Activated naive CD4-positive, alpha-beta T cell treated with anti-CD3 and anti-CD28 coated beads for 36 hours (primary cell): Measurements from ENCODE around the gene ARHGEF39. TPM values are rescaled to one million over a fixed set of nuclear protein-coding genes. Genes with fewer than 3 reads are reported as not detected.

Experiments
- CTCF ChIA-PET: fragments of 350-600 bp; sonication (Branson Sonifier 250); formaldehyde crosslinking; loops from one replicate; lab custom pipeline; 2021; ENCODE audit warnings: antibody characterized with exemption; lab: Charles Lee
- DNase-seq: peaks from one replicate; pipeline ENCODE4 v3.0.0-alpha.2; 2020
- H3K27ac Mint-ChIP-seq: one replicate; pipeline ENCODE4 v1.8.0; 2021; ENCODE audit warnings: mild to moderate bottlenecking, mixed read lengths
- H3K27me3 Mint-ChIP-seq: one replicate; pipeline ENCODE4 v1.8.0; 2021; ENCODE audit warnings: low read depth, mixed read lengths
- H3K36me3 Mint-ChIP-seq: one replicate; pipeline ENCODE4 v1.8.0; 2021; ENCODE audit warnings: low read depth, mixed read lengths
- H3K4me1 Mint-ChIP-seq: one replicate; pipeline ENCODE4 v1.8.0; 2021; ENCODE audit warnings: low read depth, mixed read lengths
- H3K4me3 Mint-ChIP-seq: one replicate; pipeline ENCODE4 v1.8.0; 2021; ENCODE audit warnings: mild to moderate bottlenecking, moderate library complexity, mixed read lengths
- H3K9me3 Mint-ChIP-seq: one replicate; pipeline ENCODE4 v1.8.0; 2021; ENCODE audit warnings: mixed read lengths
- intact Hi-C: fragments of 100-400 bp; cut with micrococcal nuclease; formaldehyde crosslinking; loops from one replicate; pipeline ENCODE4 v1.15.1; 2023
- total RNA-seq, 2 experiments: library from RNA; stranded (reverse); gene quantifications; one replicate each; pipeline ENCODE4 v1.2.3, GENCODE V29; 2021

The ARHGEF39 gene
- total RNA-seq, 2 experiments from 2014 or later: 28.9 to 30.4 TPM

- H3K36me3 Mint-ChIP-seq: peaks cover 24% of the 10 kb centered on the region
- peaks cover 57% of the 10 kb centered on the region for H3K4me1 Mint-ChIP-seq
- peaks cover 3% of the 10 kb centered on the region for H3K27me3 Mint-ChIP-seq
These were observed 8.0 kb downstream of the ARHGEF39 start for GRCh38 chr9:35656831-35657545.

GRCh38 chr9:35656348-35656747 lies 8.6 kb downstream of the ARHGEF39 start:
- CTCF ChIA-PET: interaction anchor here (0.6 to 11.0 kb wide), 7 partner anchors 8 to 90 kb away, joined by 3 to 149 read pairs (median 5); partner anchors contain the start of genes ARHGEF39 and SIT1
- peaks cover 1% of the 10 kb centered on the region for H3K9me3 Mint-ChIP-seq
- peaks cover 57% of the 10 kb centered on the region for H3K4me1 Mint-ChIP-seq
- no peak for DNase-seq
- peaks cover 20% of the 10 kb centered on the region for H3K36me3 Mint-ChIP-seq
- no peak overlapping the region for H3K27ac Mint-ChIP-seq
- H3K4me3 Mint-ChIP-seq: no peak overlapping the region
- peaks cover 3% of the 10 kb centered on the region for H3K27me3 Mint-ChIP-seq
- intact Hi-C loops: loop anchor here (10.0 kb wide), 1 partner anchor 828 kb away; no protein-coding TSS in a partner anchor

More at GRCh38 chr9:35656831-35657545, 8.0 kb downstream of the ARHGEF39 start:
- Mint-ChIP-seq H3K9me3 (peaks cover 1% of the 10 kb centered on the region), H3K4me3 (peak overlapping the region; percentile 84), H3K27ac (peak overlapping the region; percentile 94)
- CTCF ChIA-PET: interaction anchor here (1.2 to 11.0 kb wide), 8 partner anchors 8 to 89 kb away, joined by 3 to 149 read pairs (median 5); partner anchors contain the start of genes ARHGEF39 and SIT1
- intact Hi-C loops: loop anchor here (1.0 to 10.0 kb wide), 6 partner anchors 8 to 828 kb away; partner anchors contain the start of genes CREB3, HINT2 and TLN1
- no peak for DNase-seq

GRCh38 chr9:35653611-35654010 lies 11.4 kb downstream of the ARHGEF39 start:
- no peak overlapping the region for H3K4me3 Mint-ChIP-seq
- H3K36me3 Mint-ChIP-seq: peaks cover 12% of the 10 kb centered on the region
- CTCF ChIA-PET: interaction anchor here (12.4 kb wide), 1 partner anchor 38 kb away, joined by 142 read pairs; the partner anchor contains the start of gene CD72
- peaks cover 3% of the 10 kb centered on the region for H3K27me3 Mint-ChIP-seq
- no peak for DNase-seq
- no peak overlapping the region for H3K27ac Mint-ChIP-seq
- H3K4me1 Mint-ChIP-seq: peaks cover 47% of the 10 kb centered on the region
- intact Hi-C loops: loop anchor here (10.0 kb wide), 1 partner anchor 831 kb away; no protein-coding TSS in a partner anchor
- peaks cover 1% of the 10 kb centered on the region for H3K9me3 Mint-ChIP-seq

GRCh38 chr9:35652829-35653209 lies 12.2 kb downstream of the ARHGEF39 start:
- Mint-ChIP-seq H3K4me3 (no peak overlapping the region), H3K27me3 (peaks cover under 1% of the 10 kb centered on the region), H3K9me3 (peaks cover under 1% of the 10 kb centered on the region), H3K4me1 (peaks cover 53% of the 10 kb centered on the region), H3K36me3 (peaks cover 12% of the 10 kb centered on the region), H3K27ac (no peak overlapping the region)
- intact Hi-C loops: loop anchor here (10.0 kb wide), 1 partner anchor 832 kb away; no protein-coding TSS in a partner anchor
- CTCF ChIA-PET: interaction anchor here (12.4 kb wide), 1 partner anchor 37 kb away, joined by 142 read pairs; the partner anchor contains the start of gene CD72
- no peak for DNase-seq

- CTCF ChIA-PET: interaction anchor here (0.7 to 12.4 kb wide), 5 partner anchors 9 to 747 kb away, joined by 3 to 149 read pairs (median 3); partner anchors contain the start of genes ARHGEF39, CCDC107, CD72 and RMRP
- Mint-ChIP-seq H3K9me3 (no peaks in the 10 kb centered on the region), H3K36me3 (peaks cover 11% of the 10 kb centered on the region), H3K4me3 (peak overlapping the region; percentile 32), H3K4me1 (peaks cover 53% of the 10 kb centered on the region), H3K27me3 (no peaks in the 10 kb centered on the region), H3K27ac (peak overlapping the region; percentile 67)
- intact Hi-C loops: loop anchor here (10.0 kb wide), 1 partner anchor 833 kb away; no protein-coding TSS in a partner anchor
- DNase-seq: no peak
These were observed 12.8 kb downstream of the ARHGEF39 start for GRCh38 chr9:35651956-35652828.

- intact Hi-C loops: loop anchor here (10.0 kb wide), 1 partner anchor 834 kb away; no protein-coding TSS in a partner anchor
- DNase-seq: peak; percentile 60
These were observed 14.4 kb downstream of the ARHGEF39 start, which contains the start of gene SIT1 for GRCh38 chr9:35650341-35651158. TSS of gene SIT1 (minus strand) at chr9:35650931. CDS start at chr9:35650853, 78 bp downstream.

GRCh38 chr9:35649431-35650340 lies 15.3 kb downstream of the ARHGEF39 start:
- peaks cover 11% of the 10 kb centered on the region for H3K36me3 Mint-ChIP-seq
- peak overlapping the region; percentile 93 for H3K4me3 Mint-ChIP-seq
- peaks cover 46% of the 10 kb centered on the region for H3K4me1 Mint-ChIP-seq
- H3K27me3 Mint-ChIP-seq: no peaks in the 10 kb centered on the region
- peak overlapping the region; percentile 94 for H3K27ac Mint-ChIP-seq
- H3K9me3 Mint-ChIP-seq: no peaks in the 10 kb centered on the region
- peak; percentile 66 for DNase-seq
- intact Hi-C loops: loop anchor here (1.0 to 10.0 kb wide), 2 partner anchors 8 to 835 kb away; no protein-coding TSS in a partner anchor
- CTCF ChIA-PET: interaction anchor here (0.6 to 12.4 kb wide), 8 partner anchors 10 to 97 kb away, joined by 3 to 149 read pairs (median 5); partner anchors contain the start of genes ARHGEF39, CCDC107, CD72 and RMRP

More at GRCh38 chr9:35650341-35651158, 14.4 kb downstream of the ARHGEF39 start, which contains the start of gene SIT1:
- Mint-ChIP-seq H3K27me3 (no peaks in the 10 kb centered on the region), H3K36me3 (peaks cover 11% of the 10 kb centered on the region), H3K4me1 (peaks cover 46% of the 10 kb centered on the region), H3K27ac (peak within 1 kb of the TSS; percentile 94), H3K9me3 (no peaks in the 10 kb centered on the region), H3K4me3 (peak within 1 kb of the TSS; percentile 93)
- CTCF ChIA-PET: interaction anchor here (0.6 to 12.4 kb wide), 6 partner anchors 10 to 78 kb away, joined by 3 to 149 read pairs (median 4); partner anchors contain the start of genes ARHGEF39, CCDC107, CD72 and RMRP

GRCh38 chr9:35646533-35647265 lies 18.3 kb downstream of the ARHGEF39 start:
- Mint-ChIP-seq H3K4me1 (peaks cover 43% of the 10 kb centered on the region), H3K36me3 (peaks cover 11% of the 10 kb centered on the region), H3K27me3 (no peaks in the 10 kb centered on the region), H3K4me3 (peak overlapping the region; percentile 90), H3K9me3 (no peaks in the 10 kb centered on the region), H3K27ac (peak overlapping the region; percentile 83)
- DNase-seq: peak; percentile 94
- CTCF ChIA-PET: interaction anchor here (0.6 to 12.4 kb wide), 21 partner anchors 11 to 298 kb away, joined by 3 to 149 read pairs (median 5); partner anchors contain the start of genes ARHGEF39, CCDC107, CD72 and CREB3
- intact Hi-C loops: loop anchor here (1.0 to 2.0 kb wide), 8 partner anchors 8 to 530 kb away; partner anchors contain the start of genes CD72, CREB3, GBA2 and HINT2

- H3K9me3 Mint-ChIP-seq: no peaks in the 10 kb centered on the region
- no peak for DNase-seq
- CTCF ChIA-PET: interaction anchor here (0.6 to 12.4 kb wide), 13 partner anchors 15 to 299 kb away, joined by 3 to 149 read pairs (median 8); partner anchors contain the start of genes ARHGEF39, CCDC107, CD72 and RMRP
- H3K36me3 Mint-ChIP-seq: peaks cover 11% of the 10 kb centered on the region
- H3K4me1 Mint-ChIP-seq: peaks cover 41% of the 10 kb centered on the region
- no peaks in the 10 kb centered on the region for H3K27me3 Mint-ChIP-seq
- peak overlapping the region; percentile 83 for H3K27ac Mint-ChIP-seq
- H3K4me3 Mint-ChIP-seq: peak overlapping the region; percentile 90
- intact Hi-C loops: loop anchor here (1.0 to 2.0 kb wide), 8 partner anchors 8 to 530 kb away; partner anchors contain the start of genes CD72, CREB3, GBA2 and HINT2
These were observed 18.9 kb downstream of the ARHGEF39 start for GRCh38 chr9:35646153-35646532.
